AG09309 (cell line): ENCODE data around the gene SERPINA6.

Experiments used
- DNase-seq: peaks from one replicate; pipeline ENCODE4 v3.0.0-alpha.2; 2010; ENCODE audit warnings: low read depth
- H3K4me3 ChIP-seq: 2 replicates; pipeline ENCODE4 v1.5.1; 2011; ENCODE audit warnings: mild to moderate bottlenecking, low read depth, low read length, moderate library complexity; ENCODE audit not compliant: control insufficient read depth
- CTCF ChIP-seq: IDR thresholded peaks from 2 replicates; pipeline ENCODE4 v1.5.1; 2011; ENCODE audit warnings: mild to moderate bottlenecking, low read depth, low read length, inconsistent platforms; ENCODE audit not compliant: insufficient read depth, control insufficient read depth; ENCODE audit errors: missing control alignments

SERPINA6 gene

GRCh38 chr14:94344389-94344788, 21.3 kb upstream of the SERPINA6 start:
- no peak for TF ChIP-seq CTCF
- DNase-seq = no peak
- no peak overlapping the region for H3K4me3 ChIP-seq

DNA sequence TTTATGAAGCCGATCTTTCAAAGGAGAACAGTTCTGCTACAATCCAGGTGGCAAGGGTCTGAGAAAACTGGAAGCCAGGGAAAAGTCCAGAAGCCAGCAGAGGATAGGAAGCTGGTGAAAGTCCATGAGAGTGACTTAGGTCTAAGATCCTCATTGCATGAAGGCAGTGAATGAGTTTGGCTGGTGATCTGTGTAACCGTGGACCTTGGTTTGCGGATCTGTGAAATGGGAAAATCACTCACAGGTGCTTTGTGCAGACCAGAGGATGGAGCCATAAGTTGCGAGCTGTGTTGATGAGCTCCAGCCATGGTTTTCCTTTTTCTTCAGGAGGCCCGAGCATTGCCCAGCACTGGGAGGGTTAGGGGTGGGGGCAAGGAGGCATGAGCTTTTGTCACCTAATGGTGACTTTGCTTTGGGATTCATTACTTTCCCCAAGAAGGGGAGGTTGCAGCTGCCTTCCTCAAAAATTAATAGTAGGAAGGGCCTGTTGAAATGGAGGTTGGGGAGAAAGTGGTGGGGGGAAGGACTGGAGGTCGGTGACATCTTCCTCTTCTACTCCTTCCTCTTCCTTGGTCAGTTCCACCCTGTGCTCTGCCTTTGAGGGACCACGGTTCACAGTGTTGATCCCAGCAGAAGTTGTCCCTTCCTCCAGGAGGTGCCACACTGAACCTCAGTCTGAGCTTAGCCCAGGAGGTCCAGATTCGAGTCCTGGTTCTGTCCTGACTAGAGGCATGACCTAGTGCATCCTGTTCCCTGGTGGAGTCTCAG, 20.3 kb upstream of the SERPINA6 start:
- no peak overlapping the region for H3K4me3 ChIP-seq
- no peak for TF ChIP-seq CTCF
- no peak for DNase-seq

GRCh38 chr14:94342334-94342934, 19.3 kb upstream of the SERPINA6 start:
- H3K4me3 ChIP-seq = no peak overlapping the region
- no peak for TF ChIP-seq CTCF
- DNase-seq = peak; percentile 99

DNA sequence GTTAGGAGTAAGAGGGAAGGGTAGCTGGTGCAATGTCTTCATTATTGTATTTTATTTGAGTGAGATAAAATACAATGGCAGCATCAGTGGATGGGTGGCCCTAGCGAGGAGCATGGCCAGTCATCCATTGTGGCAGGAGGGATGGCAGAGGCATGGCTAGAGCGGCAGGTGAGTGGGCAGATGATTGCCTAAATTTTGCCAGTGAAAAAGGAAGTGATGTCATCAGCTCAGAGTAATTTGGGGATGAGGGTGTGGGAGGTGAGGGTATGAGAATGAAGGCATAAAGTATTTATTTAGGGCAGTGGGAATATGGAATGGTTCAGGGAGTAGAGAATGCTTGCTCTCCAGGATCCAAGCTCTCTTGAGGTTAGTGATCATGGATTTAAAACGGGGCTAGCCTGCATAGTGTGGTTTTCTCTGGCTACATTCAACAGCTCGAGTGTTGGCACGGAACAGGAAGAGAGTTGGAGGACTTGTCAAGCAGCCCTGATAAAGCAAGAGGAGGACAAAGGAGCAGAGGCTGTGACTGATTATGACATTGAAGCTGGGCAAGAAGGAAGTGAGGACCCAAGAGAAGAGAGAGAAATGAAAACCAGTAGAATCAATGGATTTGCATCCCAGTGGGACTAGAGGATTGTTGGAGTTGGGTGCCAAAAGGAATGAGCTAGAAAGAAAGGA, 18.7 kb upstream of the SERPINA6 start:
- DNase-seq = no peak
- no peak overlapping the region for H3K4me3 ChIP-seq
- no peak for TF ChIP-seq CTCF

DNA sequence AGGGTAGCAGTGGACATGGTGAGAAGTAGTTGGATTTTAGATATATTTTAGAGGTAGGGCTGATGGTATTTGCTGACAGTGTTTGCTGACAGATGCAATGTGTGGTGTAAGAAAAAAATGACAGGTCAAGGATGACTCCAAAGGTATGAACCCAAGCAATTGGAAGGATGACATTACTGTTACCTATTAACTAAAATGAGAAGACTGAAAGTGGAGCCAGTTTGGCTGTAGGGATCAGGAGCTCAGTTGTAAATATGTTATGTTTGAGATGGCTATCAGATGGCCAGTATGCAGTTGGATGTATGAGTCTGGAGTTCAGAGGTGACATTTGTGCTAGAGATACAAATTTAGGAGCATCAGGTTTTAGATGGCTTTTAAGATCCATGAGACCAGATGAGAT, 17.4 kb upstream of the SERPINA6 start:
- no peak overlapping the region for H3K4me3 ChIP-seq
- no peak for TF ChIP-seq CTCF
- no peak for DNase-seq

DNA sequence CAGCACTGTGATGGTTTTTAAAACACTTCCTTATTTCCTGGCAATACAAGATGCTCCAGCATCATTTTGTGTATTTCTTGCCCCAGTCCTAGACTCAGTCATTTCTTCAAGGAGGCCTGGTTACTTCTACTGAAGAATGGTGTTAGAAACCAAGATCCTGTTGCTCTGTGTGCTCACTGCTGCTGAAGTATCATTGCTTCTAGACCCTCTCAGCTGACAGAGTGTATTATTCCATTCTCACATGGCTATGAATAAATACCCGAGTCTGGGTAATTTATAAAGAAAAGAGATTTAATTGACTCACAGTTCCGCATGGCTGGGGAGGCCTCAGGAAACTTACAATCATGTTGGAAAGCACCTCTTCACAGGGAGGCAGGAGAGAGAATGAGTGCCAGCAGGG, 14.9 kb upstream of the SERPINA6 start:
- no peak overlapping the region for H3K4me3 ChIP-seq
- no peak for DNase-seq
- TF ChIP-seq CTCF = no peak
